HTR-8/SVneo (cell line): ENCODE measurements around the gene PTPN5.

Source experiments
- DNase-seq: peaks from one replicate; pipeline ENCODE4 v3.0.0; 2011; ENCODE audit warnings: low spot score, mixed read lengths; ENCODE audit not compliant: insufficient read length
- FAIRE-seq: peaks from 2 replicates; lab custom pipeline; 2011; peaks lifted over from hg19 to GRCh38; lab: Jason Lieb, UNC

Gene PTPN5

DNA sequence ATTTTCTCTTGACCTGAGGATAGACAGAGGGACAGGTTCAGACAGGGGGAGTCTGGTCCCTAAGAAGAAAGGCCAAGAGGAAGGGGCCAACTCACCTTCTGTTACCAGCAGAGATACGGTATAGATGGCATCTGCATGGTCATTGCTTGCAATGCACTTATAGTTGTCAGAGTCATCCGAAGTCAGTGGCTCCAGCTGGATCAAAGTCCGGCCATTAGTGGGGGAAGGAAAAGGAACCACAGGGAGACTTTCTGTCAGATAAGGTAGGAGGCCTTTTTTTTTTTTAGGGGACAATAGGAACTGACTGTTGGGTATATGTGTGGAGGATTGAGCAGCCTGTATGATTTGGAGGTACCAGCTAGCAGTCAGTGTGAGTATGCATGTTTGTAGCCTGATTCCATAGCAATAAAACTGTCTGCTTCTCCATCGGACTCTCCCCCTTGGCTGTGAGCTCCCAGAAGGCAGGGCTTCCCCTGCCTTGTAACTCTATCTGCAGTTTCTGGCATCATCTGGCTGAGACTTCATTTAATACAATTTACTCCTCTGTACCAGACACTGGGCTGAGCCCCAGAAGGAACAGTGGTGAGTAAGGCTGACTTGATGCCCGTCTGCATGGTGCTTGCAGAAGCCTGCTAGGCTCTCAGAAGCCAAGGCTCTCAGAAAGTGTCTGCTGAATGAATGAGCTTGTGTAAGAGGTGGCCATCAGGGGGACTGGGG lies 71.3 kb downstream of the PTPN5 start:
- DNase-seq (no peak), FAIRE-seq (no peak)

DNA sequence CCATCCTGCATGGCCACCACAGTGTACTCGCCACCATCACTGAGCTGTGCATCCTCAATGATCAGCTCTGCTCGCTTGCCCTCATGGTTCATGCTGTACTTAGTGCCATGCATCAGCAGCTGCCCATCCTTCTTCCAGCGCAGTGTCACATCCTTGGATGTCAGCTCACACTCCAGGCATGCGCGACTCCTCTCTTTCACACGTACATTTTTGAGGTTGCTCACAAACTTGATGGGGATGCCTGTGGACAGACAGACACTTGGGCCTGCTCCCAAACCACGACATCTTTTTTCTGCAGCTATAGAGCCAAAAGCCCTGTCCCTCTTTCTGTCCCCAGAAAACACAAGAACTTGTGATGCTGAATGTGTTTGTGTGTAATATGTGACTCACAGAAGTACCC lies 76.1 kb downstream of the PTPN5 start:
- DNase-seq (no peak), FAIRE-seq (no peak)

DNA sequence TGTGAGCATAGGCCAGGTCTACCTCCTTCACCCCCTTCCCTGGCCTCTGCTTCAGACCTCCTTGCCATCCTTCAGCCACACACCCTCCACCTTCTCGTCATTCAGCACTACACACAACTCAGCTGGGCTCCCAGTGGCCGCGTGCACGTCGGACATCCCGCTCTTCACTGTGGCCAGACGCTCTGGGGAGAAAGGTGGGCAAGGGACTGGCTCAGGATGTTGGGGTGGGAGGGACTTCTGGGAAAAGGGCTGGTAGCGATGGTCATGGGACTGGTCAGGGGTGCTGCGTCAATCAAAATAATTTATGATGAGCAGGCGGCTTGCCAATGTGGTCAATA lies 77.2 kb downstream of the PTPN5 start:
- FAIRE-seq (no peak), DNase-seq (no peak)

DNA sequence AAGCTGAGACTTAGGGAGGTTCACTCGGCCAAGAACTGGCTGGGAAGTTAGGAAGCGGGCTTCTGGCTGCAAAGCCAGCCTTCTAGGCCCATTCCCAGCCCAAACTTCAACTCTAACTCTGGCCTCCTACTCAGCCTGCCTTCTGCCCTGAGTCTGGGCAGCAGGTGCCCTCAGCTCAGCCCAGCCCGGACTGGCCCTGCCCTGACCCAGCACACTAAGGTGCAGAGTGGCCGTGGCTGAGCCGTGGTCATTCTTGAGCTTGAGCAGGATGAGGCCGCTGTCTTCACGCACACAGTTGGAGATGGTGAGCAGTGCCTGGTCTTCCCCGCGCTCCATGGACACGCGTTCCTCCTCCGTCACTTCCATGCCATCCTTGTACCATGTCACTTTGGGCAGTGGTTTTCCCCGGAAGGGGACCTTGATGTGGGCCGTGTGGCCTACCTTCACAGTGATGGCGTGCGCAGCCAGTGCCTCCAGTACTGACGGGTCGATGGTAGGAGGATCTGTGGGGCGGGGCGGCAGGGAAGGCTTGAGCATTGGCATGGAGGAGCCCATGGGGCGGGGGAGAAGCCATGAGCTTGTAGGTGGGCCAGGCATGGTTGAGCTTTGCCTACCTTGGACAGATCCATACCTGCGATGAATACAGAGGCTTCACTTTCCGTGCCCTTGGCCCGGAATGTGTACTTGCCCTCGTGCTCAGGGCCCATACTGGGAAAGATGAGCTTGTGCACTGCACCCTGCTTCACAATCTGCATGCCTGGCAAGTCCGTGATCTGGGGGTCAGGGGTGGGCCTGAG lies 77.8 kb downstream of the PTPN5 start:
- DNase-seq (no peak), FAIRE-seq (no peak)

DNA sequence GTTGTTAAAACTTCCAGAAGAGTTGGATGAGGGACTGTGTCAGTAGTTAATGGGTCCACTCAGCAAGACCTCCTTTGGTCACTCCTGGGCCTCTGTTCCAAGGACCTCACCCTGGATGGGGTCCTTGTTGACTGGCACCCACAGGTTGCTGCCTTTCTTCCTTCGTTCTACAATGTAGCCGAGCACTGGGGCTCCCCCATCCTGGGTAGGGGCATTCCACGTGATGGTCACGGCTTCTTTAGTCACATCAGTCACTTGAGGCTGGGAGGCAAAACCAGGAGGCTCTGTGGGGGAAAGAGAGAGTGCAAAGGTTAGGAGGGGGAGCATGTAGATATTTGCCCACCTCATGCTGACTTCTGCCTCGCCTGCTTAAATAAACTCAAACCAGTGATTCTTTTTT lies 81.1 kb downstream of the PTPN5 start:
- DNase-seq (no peak), FAIRE-seq (no peak)

DNA sequence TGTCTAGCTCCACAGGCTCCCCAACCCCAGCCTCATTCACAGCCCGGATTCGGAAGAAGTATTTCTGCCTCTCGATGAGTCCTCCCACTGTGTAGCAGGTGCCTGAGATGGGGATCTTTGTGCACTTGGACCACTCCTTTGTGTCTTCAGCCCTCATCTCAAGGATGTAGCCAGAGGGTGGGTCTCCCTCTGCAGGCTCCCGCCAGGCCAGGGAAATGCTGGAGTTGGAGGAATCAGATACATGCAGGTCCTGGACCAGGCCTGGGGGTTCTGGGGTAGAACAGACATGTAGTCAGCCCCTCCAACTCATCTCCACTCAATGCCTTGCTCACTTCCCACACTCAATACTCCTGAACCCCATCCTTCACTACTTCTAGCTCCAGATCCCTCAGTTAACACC lies 82.2 kb downstream of the PTPN5 start:
- FAIRE-seq, result no peak
- DNase-seq, result no peak

DNA sequence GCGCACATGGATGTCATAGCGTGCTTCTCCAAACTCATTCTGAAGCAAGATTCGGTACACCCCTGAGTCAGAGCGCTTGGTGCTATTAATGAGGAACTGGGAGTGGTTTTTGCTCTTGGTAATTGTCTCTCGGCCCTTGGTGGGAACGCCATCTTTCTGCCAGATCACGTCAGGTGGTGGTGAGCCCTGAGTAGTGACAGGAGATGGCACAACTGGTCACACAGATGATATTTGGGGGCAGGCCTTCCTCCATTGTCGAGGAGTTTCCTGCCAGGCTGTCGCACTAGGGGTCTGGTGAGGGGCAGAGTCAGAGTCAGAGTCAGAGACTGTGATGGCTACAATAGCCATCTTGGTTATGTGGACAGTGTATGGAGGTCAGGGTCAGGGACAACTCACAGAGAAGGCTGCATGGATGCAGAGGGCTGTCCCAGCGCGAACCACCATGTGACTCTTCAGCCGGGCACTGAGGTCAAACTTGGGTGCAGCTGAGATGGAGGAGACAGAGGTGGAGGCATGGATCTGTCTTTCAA lies 83.7 kb downstream of the PTPN5 start:
- FAIRE-seq (no peak), DNase-seq (no peak)

DNA sequence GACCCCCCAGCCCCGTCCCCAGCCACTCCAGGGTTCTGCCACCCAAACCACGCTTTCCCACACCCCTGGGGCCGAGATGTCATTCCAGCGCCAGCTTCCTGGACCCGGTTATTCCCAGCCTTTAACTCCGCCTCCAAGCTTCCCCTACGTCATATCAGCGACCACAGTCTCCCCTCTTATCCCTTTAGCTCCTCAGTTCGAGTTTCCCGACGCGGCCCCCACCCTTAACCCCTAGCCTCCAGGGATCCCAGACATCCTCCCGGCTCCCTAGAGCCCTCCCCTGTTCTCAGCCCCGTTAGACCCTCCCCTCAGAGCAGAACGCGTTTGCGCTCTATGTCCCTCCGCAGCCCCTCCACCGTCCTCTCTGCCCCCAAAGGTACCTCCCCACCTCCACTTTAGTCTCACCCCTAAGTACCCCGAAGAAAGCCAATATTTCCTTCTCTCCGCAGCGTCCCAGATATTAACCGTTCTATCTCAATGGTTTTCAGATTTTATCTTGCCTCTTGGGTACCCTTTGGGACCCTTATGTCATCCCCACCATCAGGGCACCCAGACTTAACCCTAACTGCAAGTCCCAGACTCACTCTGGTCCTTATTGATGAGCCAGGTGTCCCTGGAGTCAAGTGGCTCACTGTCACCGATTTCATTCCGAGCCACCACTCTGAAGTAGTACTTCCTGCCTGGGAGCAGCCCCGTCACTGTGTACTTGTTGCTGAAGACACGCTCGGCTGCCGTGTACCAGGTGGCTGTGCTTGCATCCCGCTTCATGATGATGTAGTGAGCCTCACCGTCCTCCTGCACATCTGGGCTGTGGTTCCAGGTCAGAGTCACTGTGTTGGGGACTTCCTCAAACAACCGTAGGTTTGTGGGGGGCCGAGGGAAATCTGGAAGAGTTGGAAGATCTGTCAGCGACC lies 85.0 kb downstream of the PTPN5 start:
- DNase-seq (no peak), FAIRE-seq (no peak)

DNA sequence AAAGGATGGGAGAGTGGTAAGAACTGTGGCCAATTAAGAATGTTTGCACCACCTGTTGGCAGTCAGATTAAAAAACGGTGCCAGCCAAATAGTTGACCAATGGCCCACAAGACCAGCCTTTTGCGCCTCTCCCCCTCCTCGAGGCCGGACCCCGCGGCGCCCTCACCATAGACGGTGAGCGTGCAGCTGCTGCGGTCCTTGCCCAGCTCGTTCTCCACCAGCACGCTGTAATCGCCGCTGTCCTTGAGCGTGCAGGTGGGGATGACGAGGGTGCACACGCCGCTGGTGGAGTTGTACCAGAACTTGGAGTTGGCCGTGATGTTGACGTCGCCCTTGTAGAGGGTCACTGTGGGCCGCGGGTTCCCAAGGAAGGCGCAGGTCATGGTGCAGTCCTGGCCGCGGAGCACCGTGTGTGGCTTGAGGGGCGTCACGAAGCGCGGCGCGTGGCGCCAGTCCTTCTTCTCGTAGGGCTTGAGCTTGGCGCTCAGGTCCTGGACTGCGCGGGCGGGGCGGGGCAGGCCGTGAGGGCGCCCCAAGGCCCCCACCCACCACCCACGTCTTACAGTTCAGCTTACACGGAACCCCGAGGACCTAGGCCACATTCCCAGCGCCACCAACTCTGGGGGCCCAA lies 85.8 kb downstream of the PTPN5 start:
- no peak for FAIRE-seq
- no peak for DNase-seq

DNA sequence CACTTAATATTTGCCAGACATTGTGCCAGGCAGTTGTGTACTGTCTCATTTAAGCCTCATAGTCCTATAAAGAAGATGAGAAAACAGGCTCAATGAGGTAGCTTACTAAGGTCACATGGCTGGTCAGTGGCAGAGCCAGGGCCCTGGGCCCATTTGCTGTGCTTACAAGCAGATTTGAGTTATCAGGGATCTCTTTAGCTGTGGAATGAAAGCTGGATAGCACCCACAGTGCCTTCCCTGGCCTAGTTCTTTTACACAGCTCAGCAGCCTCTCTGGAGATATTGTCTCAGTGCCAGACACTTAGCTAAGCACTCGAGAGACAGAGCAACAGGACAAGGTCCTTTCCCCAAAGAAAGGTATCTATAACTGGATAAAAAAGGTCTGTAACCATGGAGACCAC lies 86.9 kb downstream of the PTPN5 start:
- DNase-seq (no peak), FAIRE-seq (no peak)

DNA sequence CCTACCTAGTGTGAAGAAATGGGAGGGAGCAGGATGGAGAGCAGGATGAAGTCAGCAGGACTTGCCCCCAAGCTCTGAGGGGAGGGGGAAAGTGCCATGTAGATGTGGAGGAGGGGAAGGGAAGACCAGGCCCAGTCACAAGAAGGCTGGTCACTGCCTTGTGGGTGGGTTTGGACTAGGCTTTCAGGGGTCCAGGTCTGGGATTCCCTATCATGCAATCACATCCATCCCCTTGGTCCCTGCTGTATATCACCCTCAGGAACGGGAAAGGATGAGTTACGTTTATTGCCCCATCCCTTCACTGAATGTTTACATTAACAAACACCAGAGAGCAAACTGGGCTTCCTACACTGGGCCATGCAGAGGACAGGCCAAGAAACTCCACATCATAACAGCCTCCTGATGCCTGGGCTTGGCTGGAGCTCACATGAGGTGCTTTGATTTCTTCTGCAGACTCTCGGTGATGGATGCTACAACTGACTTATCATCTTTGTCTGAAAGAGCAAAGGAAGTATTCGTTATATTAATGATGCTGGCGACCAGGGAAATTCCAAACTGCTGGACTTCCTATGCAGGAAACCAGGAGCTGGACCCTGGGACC lies 87.5 kb downstream of the PTPN5 start:
- FAIRE-seq (no peak), DNase-seq (no peak)

DNA sequence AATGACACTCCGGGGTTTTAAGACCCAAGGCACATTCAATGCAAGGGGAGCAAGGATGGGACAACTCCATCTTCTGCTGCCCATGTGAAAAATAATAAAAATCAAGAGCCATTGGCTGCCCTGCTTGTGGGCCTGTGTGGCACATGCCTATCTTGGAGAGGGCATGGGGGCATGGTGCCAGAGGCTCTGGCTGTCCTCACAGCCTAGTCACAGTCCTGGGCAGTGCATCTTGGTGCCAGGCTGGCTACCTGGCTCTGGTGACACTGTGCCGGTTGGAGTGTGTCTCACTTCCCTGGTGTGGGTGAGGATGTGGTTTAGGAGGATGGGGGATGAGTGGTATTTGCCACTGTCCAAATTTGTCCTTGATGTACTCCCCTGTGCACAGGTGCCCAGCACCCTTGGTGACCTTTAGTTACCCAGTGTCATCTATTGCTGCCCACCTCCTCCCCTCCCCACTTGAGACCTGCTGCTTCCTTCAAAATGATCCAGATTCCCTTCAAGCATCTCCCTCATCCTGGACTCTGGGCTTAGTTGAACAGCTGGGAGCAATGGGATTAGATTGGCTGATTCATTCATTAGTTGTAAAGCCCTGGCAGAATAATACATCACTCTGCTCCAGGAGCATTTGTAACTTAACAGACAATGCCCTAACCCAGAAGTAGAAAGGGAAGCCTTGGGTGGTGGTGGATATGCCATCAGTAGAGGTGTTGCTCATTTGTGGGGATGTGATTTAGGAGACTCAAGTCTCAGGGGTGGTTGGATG lies 88.4 kb downstream of the PTPN5 start:
- DNase-seq, result no peak
- FAIRE-seq, result no peak

DNA sequence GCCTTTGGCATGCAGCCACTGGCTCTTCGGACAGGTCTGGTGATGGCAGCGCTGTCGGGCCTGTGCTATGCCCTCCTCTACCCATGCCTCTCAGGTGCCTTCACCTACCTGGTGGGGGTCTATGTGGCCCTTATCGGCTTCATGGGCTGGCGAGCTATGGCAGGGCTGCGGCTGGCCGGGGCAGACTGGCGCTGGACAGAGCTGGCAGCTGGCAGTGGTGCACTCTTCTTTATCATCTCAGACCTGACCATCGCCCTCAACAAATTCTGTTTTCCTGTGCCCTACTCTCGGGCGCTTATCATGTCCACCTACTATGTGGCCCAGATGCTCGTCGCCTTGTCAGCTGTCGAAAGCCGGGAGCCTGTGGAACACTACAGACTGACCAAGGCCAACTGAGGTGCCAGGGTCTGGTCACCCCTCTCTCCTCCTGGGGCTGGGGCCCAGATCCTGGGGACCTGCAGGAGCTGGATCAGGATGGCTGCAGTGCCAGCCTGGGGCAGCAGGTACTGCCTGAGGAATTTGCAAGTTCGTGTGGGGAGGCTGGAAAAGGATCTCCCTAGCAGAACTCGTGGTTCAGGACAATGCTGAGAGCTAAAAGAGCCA lies 89.9 kb downstream of the PTPN5 start:
- FAIRE-seq, result no peak
- DNase-seq, result no peak

DNA sequence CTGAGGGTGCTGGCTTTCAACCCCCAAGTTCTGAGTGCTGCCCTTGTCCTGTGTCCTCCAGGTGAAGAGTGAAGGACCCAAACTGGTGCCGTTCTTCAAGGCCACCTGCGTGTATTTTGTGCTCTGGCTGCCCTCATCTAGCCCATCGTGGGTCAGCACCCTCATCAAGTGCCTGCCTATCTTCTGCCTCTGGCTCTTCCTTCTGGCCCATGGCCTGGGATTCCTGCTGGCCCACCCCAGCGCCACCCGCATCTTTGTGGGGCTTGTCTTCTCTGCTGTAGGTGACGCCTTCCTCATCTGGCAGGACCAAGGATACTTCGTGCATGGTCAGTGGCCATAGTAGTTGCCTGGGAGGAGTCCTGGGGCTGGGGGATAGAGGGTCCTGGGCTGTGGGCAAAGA lies 90.7 kb downstream of the PTPN5 start:
- no peak for FAIRE-seq
- DNase-seq, result no peak

DNA sequence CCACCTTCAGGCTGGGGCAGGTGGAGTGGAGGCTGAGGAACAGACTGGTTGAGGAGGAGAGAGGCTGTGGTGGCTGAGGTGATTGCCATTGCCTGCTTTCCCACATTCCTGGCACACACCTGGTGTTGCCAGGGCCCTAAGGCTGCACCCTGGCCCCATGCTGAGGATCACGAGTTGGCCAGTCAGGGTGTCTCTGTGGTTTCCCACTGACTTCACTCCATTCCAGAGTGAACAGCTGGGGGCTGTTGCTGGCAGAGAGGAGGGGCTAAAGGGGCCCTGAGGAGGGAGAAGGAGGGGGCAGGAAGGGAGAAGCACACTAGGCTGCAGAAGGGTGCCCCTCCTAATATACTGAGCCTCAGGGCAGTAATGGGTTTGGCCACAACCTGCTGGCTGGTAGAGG lies 91.2 kb downstream of the PTPN5 start:
- FAIRE-seq, result no peak
- DNase-seq, result no peak

DNA sequence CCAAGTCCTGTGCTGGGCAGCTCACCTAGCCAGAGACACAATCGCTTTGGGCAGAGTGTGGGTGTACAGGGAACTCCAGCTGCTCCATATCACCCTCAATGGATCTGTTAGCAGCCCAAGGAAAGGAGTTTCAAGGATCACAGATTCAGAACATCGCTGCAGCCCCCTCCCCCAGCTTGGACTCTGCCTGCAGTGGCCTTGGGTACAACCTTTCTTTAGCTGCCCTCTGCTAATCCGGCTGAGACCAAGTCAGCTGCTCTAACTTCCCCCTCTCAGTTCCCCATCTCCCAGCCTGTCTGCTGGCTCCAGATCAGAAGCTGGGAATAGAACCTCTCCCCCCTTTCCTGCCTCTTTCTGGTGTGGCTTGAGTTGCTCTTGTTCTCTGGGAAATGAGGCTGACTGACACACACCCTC lies 91.7 kb downstream of the PTPN5 start:
- no peak for DNase-seq
- FAIRE-seq, result no peak

DNA sequence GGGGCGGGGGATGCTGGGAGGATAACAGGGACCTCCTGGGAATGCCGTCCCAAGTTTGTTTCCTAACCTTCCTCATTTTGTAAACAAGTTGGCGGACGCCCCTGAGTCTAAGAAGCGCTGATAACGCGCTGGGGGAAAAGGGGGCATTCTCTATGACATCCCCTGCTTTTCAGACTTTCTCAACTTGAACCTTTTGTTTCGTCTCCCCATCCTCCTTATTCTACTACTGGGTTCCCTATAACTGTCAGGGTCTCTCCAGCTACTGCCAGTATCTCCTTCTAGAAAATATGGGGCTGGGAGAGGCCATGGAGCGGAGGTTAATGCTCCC lies 92.4 kb downstream of the PTPN5 start:
- DNase-seq, result no peak
- FAIRE-seq, result no peak

DNA sequence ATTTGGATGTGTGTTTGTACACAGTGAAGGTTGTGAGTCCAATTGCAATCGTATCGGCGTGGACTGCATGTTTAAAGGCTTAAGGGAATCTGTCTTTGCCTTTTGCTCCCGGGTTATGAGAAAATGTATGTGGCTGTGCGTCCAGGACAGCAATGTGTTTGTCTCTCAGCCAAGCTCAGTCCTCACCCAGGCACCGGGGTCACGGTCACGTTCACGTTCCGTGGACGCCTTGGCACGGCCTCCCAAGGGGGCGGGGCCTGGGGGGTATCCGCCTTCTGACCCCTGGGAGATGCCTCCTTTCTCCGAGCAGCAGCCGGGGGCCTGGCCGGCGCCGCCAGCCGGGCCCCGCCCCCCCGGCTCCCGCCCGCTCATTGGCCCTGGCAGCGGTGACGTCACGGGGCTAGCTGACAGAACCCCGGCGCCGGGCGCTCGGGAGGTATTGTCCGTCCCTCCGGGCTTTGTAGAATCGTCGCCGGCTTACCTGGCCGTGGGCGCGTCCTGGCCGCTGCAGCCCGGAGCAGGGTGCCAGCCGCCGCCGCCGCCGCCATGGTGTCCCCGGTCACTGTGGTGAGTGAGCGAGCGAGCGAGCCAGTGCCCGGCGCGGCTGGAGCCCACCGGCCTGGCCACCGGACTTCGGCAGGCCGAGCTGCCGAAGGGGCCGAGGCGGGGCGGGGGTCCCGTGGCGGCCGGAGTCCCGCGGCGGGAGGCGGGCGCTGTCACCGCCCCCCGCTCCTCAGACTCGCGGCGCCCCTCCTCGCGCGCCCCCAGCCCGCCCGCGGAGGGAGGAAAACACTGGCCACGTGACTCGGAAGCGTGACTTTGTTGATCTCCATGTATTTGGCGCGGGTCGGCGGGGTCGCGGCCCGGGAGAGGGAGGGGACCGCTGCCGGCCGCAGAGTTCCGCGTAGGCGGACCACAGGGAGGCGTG lies 93.0 kb downstream of the PTPN5 start, which contains the start of gene TMEM86A:
TSS of gene TMEM86A (plus strand) at position 439 of the 928 bp plus-strand sequence. CDS start at position 547, 108 bp downstream.
- FAIRE-seq (peak; percentile 89), DNase-seq (peak; percentile 92)
